Activated CD8-positive, alpha-beta memory T cell treated with anti-CD3 and anti-CD28 coated beads for 1 hour (primary cell): ENCODE data around the gene ZNF566.

Experiments
- DNase-seq, 2 donors: peaks; one replicate each; pipeline ENCODE4 v3.0.0-alpha.2; 2020; ENCODE audit warnings: low read depth in 1 of 2; ENCODE audit errors: extremely low read depth in 1 of 2

The ZNF566 gene

GRCh38 chr19:36449059-36449670, 40.2 kb downstream of the ZNF566 start:
- no peak for DNase-seq

GRCh38 chr19:36441339-36441738, 48.0 kb downstream of the ZNF566 start:
- DNase-seq = no peak

- no peak for DNase-seq
Measured at GRCh38 chr19:36436531-36436930, 52.8 kb downstream of the ZNF566 start.

- no peak for DNase-seq
Measured at GRCh38 chr19:36423925-36424324, 65.4 kb downstream of the ZNF566 start.

- no peak for DNase-seq
Measured at GRCh38 chr19:36421749-36422481, 67.4 kb downstream of the ZNF566 start.

GRCh38 chr19:36420961-36421748, 68.2 kb downstream of the ZNF566 start:
- DNase-seq = no peak

GRCh38 chr19:36418287-36419001, 70.9 kb downstream of the ZNF566 start, which contains the start of gene ZFP82:
ZFP82 (minus strand) TSS chr19:36418644; CDS start chr19:36409789, 8,855 bp downstream.
- peak; percentile 38 to 62 for DNase-seq

- DNase-seq = no peak
Measured at GRCh38 chr19:36417752-36418286, 71.5 kb downstream of the ZNF566 start.

- no peak for DNase-seq
Measured at GRCh38 chr19:36409841-36410240, 79.5 kb downstream of the ZNF566 start.

GRCh38 chr19:36408101-36408500, 81.3 kb downstream of the ZNF566 start:
- no peak for DNase-seq

- DNase-seq = no peak
Measured at GRCh38 chr19:36404498-36404897, 84.9 kb downstream of the ZNF566 start.

GRCh38 chr19:36401475-36401874, 87.9 kb downstream of the ZNF566 start:
- no peak for DNase-seq

GRCh38 chr19:36398571-36398970, 90.8 kb downstream of the ZNF566 start:
- DNase-seq = no peak
